Measurements from ENCODE around the gene AP1B1. TPM values are rescaled to one million over a fixed set of nuclear protein-coding genes. Genes with fewer than 3 reads are reported as not detected.
A peak's percentile ranks its signal among the peaks of the same experiment; 100 is the strongest.

AP1B1 gene
- polyA plus RNA-seq, 2 of the 4 experiments (the other 2 are of a cell fraction) = 22.5 to 27.0 TPM

DNA sequence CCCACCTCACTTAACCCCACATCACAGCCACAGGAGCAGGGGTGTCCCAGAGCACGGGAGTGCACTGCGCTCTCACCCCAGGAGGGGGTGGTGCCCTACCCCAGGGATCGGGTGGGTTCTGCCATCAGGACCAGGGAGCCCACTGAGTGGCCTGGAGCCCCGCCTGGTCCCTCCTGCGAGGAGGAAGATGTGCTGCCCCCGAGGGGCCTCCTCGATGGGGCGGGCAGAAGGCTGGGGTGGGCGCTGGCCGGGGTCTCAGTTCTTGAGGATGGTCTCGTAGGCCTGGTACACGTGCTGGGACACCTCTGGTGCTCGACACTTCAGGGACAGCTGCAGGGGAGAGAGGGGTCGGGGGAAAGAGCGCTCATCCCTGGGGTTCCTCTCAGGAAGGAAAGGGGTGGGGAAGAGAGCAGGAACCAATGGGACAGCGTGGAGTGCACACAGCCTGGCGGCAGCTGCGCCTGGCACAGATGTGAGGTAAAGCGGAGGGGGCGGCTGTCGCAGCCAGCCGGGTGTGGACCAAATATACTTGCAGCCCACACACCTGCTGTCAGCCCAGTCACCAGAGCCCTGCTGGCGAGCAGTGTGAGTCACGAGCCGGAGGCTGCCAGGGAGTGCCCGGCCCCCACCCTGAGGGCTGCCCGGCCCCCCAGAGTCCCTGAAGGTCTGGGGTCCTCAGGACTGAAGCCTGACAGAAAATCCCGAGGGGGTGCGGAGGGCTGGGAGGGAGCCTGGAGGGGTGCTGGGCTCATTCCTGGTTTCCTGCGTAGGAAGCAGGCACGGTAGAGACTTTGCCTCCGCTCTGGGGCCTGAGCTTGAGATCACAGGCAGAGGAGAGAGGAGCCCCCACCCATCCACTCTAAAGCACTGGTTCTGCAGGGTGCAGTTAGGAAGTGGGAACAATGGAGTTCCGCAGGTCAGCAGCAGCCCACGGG lies 59.5 kb downstream of the AP1B1 start:
- ATAC-seq (no peak), DNase-seq (ENCODE audit: low read depth in 1 of 2, low spot score in 1 of 2) (no peak), FAIRE-seq (no peak)
- CTCF ChIA-PET = no interaction called here
- H3K27ac ChIP-seq = no peak overlapping the region
- H3K4me3 ChIP-seq = no peak overlapping the region
- 88% methylated on average over 11 of the region's 34 CpGs for WGBS (ENCODE audit: missing lambda C conversion rate)
- H3K9me3 ChIP-seq = no peaks in the 10 kb centered on the region
- no peaks in the 10 kb centered on the region for H3K4me1 ChIP-seq
- no peak for TF ChIP-seq SREBF2 (IDR thresholded peaks at IDR 0.05)
- TF ChIP-seq MAFK (IDR thresholded peaks at IDR 0.05; ENCODE audit: partially characterized antibody) = no peak
- TF ChIP-seq HOXB5 (CRISPR knock-in tag; IDR thresholded peaks at IDR 0.05) = no peak
- TF ChIP-seq RAD21 (conservative IDR thresholded peaks at IDR 0.05 in 1 of 2, IDR thresholded peaks at IDR 0.05 in 1 of 2) = no peak
- TF ChIP-seq, protein P1, sequence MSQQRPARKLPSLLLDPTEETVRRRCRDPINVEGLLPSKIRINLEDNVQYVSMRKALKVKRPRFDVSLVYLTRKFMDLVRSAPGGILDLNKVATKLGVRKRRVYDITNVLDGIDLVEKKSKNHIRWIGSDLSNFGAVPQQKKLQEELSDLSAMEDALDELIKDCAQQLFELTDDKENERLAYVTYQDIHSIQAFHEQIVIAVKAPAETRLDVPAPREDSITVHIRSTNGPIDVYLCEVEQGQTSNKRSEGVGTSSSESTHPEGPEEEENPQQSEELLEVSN (IDR thresholded peaks at IDR 0.05; ENCODE audit: borderline replicate concordance, low read depth) = no peak
- TF ChIP-seq, protein P2, sequence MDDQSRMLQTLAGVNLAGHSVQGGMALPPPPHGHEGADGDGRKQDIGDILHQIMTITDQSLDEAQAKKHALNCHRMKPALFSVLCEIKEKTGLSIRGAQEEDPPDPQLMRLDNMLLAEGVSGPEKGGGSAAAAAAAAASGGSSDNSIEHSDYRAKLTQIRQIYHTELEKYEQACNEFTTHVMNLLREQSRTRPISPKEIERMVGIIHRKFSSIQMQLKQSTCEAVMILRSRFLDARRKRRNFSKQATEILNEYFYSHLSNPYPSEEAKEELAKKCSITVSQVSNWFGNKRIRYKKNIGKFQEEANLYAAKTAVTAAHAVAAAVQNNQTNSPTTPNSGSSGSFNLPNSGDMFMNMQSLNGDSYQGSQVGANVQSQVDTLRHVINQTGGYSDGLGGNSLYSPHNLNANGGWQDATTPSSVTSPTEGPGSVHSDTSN (IDR thresholded peaks at IDR 0.05) = no peak
- no peak for TF ChIP-seq CBX8 (IDR thresholded peaks at IDR 0.05)
- no peak overlapping the region for H3K4me2 ChIP-seq
- POLR2A ChIA-PET = no interaction called here

DNA sequence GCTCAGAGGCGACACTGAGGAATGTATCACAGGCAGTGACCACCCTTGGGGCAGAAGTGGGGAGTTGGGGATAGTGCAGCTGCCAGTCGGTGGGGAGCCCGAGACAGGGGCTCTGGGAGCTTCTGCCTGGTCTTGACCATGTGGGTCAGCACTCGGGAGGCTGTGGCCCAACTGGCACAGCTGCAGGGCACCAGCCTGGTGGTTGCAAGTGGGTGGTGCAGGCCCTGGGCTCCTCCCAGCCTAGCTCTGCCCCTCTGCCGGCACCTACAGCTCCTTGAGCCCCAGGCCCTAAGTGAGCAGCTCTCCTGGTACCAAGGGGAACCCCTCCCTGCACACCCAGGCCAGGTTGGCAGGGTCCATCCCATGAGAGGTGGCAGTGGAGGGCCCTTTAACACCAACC lies 60.3 kb downstream of the AP1B1 start:
- no peak for FAIRE-seq
- peak; percentile 65 to 81; a peak in 5 of 6 replicates for ATAC-seq
- H3K9me3 ChIP-seq = no peaks in the 10 kb centered on the region
- ChIA-PET POLR2A (no interaction called here), CTCF (no interaction called here)
- WGBS (ENCODE audit: missing lambda C conversion rate) = 94% methylated on average over 3 of the region's 5 CpGs
- no peak for DNase-seq (ENCODE audit: low read depth in 1 of 2, low spot score in 1 of 2)
- no peak overlapping the region for H3K27ac ChIP-seq
- H3K4me1 ChIP-seq = no peaks in the 10 kb centered on the region
- TF ChIP-seq ZC3H11A (IDR thresholded peaks at IDR 0.05) (no peak), PHF8 (IDR thresholded peaks at IDR 0.05; ENCODE audit: borderline replicate concordance, low read depth) (no peak), POLR2AphosphoS2 (conservative IDR thresholded peaks at IDR 0.05; ENCODE audit: low read length) (no peak), MAZ (IDR thresholded peaks at IDR 0.05; ENCODE audit: borderline replicate concordance, low read depth, low read length) (no peak), NFE2L2 (conservative IDR thresholded peaks at IDR 0.05; ENCODE audit: low read length) (no peak), RCOR1 (IDR thresholded peaks at IDR 0.05; ENCODE audit: low read depth, low read length) (no peak)
- TF ChIP-seq, protein P2 (IDR thresholded peaks at IDR 0.05) = no peak
- TF ChIP-seq, protein P3, sequence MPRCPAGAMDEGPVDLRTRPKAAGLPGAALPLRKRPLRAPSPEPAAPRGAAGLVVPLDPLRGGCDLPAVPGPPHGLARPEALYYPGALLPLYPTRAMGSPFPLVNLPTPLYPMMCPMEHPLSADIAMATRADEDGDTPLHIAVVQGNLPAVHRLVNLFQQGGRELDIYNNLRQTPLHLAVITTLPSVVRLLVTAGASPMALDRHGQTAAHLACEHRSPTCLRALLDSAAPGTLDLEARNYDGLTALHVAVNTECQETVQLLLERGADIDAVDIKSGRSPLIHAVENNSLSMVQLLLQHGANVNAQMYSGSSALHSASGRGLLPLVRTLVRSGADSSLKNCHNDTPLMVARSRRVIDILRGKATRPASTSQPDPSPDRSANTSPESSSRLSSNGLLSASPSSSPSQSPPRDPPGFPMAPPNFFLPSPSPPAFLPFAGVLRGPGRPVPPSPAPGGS (IDR thresholded peaks at IDR 0.05) = no peak
- H3K4me2 ChIP-seq = no peak overlapping the region
- no peak overlapping the region for H3K4me3 ChIP-seq

DNA sequence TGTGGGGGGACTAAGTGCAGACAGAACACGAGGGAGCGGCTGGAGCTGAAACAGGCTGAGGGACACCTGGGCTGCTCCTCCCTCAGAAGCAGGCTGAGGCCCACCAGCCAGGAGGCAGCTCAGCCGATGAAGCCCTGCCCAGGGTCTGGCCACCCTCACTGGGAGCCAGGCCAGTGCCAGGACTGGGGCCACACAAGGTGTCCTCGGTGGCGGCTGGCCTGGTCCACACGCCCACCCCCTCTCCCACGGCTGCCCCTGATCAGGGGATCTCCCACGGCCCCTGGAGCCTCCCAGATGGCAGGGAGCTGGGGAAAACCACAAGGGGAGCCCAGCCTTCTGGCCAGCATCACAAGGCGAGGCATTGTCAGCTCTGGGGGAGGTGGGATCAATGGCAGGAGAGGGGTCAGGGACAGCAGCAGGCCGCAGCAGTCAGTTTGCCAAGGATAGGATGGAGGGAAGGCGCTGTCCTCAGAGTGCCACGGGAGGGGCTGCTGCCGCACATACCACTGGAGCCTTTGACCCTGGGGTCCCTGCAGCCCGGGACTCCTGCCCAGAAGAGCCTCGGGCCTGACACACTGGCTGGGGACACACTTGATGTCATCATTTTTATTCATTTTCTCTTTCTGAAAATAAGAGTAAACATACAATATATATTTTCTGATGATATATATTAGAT lies 61.1 kb downstream of the AP1B1 start:
- Histone ChIP-seq H3K9me3 (no peaks in the 10 kb centered on the region), H3K4me3 (no peak overlapping the region), H3K27ac (no peak overlapping the region), H3K4me1 (no peaks in the 10 kb centered on the region), H3K4me2 (no peak overlapping the region)
- no peak for FAIRE-seq
- WGBS (ENCODE audit: missing lambda C conversion rate) = 91% methylated on average over 6 of the region's 15 CpGs
- no peak for DNase-seq (ENCODE audit: low read depth in 1 of 2, low spot score in 1 of 2)
- ChIA-PET POLR2A (no interaction called here), CTCF (interaction anchor here (1.1 to 1.8 kb wide), 3 partner anchors 13 to 32 kb away, joined by 3 to 6 read pairs (median 6); partner anchors contain the start of gene RASL10A)
- ATAC-seq = no peak
- TF ChIP-seq KDM1A (IDR thresholded peaks at IDR 0.05; ENCODE audit: low read depth) (no peak), RCOR1 (IDR thresholded peaks at IDR 0.05; ENCODE audit: low read depth, low read length) (no peak), HDAC2 (IDR thresholded peaks at IDR 0.05) (no peak), HOXB13 (CRISPR knock-in tag; IDR thresholded peaks at IDR 0.05; ENCODE audit: low read depth) (no peak), FOSL2 (IDR thresholded peaks at IDR 0.05) (no peak), FOSL2 (CRISPR knock-in tag; IDR thresholded peaks at IDR 0.05) (no peak), FOSB (CRISPR knock-in tag; IDR thresholded peaks at IDR 0.05) (no peak), NR3C1 (IDR thresholded peaks at IDR 0.05) (no peak), EHF (CRISPR knock-in tag; IDR thresholded peaks at IDR 0.05) (no peak), CHD4 (IDR thresholded peaks at IDR 0.05; ENCODE audit: borderline replicate concordance) (no peak), RAD21 (conservative IDR thresholded peaks at IDR 0.05 in 1 of 2, IDR thresholded peaks at IDR 0.05 in 1 of 2) (no peak)
- TF ChIP-seq, protein P4, sequence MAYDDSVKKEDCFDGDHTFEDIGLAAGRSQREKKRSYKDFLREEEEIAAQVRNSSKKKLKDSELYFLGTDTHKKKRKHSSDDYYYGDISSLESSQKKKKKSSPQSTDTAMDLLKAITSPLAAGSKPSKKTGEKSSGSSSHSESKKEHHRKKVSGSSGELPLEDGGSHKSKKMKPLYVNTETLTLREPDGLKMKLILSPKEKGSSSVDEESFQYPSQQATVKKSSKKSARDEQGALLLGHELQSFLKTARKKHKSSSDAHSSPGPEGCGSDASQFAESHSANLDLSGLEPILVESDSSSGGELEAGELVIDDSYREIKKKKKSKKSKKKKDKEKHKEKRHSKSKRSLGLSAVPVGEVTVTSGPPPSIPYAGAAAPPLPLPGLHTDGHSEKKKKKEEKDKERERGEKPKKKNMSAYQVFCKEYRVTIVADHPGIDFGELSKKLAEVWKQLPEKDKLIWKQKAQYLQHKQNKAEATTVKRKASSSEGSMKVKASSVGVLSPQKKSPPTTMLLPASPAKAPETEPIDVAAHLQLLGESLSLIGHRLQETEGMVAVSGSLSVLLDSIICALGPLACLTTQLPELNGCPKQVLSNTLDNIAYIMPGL (CRISPR knock-in tag; IDR thresholded peaks at IDR 0.05; ENCODE audit: borderline replicate concordance) = no peak
- TF ChIP-seq, protein P5, sequence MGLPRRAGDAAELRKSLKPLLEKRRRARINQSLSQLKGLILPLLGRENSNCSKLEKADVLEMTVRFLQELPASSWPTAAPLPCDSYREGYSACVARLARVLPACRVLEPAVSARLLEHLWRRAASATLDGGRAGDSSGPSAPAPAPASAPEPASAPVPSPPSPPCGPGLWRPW (IDR thresholded peaks at IDR 0.05) = no peak

Data from A549 (cell line).